NCI-H1694 (cell line): Measurements from ENCODE around the gene JAK1.

Source experiments
- DNase-seq: peaks from one replicate; lab custom pipeline; 2025; lab: John Stamatoyannopoulos, UW

JAK1 gene

GRCh38 chr1:64864018-64864940 is 102.1 kb downstream of the JAK1 start:
- DNase-seq: no peak

- DNase-seq: no peak
Measured at GRCh38 chr1:64861611-64862010, 104.7 kb downstream of the JAK1 start.

- no peak for DNase-seq
Measured at GRCh38 chr1:64857347-64857746, 109.0 kb downstream of the JAK1 start.

- peak; percentile 91 for DNase-seq
Measured at GRCh38 chr1:64856553-64856952, 109.8 kb downstream of the JAK1 start.

GRCh38 chr1:64855557-64855956 is 110.8 kb downstream of the JAK1 start:
- no peak for DNase-seq

GRCh38 chr1:64854674-64855073 is 111.7 kb downstream of the JAK1 start:
- no peak for DNase-seq

DNA sequence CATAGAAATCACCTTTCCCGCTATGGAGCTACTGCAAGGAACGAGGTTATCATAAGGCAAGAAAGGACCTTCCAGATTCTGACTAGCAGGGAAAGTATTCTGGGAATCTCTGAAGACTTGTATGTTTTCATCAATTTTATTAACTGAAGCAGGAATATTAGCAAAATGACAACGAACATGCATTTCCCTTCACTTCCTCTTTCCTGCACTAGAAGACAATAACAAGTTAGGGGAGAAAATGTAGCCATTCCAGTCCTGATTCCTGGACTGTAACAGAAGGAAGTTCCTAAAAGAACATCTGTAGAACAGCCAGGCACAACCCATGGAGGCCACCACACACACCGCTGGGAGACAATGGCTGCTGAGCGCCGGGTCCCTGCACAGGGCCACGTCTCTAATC is 114.7 kb downstream of the JAK1 start:
- DNase-seq: no peak

DNA sequence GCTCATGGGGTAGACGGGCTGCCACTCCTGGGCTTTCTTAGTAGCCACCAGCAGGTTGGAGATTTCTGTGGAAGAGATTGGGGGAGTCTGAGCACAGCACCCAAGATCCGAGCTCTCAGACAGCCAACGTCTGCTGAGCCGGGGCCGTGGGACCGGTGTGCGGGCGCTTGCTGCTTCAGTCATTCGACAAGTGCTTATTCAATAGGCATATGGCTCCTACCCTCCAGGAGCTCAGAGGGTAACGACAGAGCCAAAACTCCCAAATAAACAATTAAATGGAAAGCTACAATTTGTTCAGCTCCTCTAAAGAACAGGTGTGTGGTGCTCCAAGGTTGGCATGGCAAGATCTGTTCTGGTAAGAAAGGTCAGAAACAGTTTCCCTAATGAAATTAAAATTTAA is 115.5 kb downstream of the JAK1 start:
- peak; percentile 12 for DNase-seq

GRCh38 chr1:64849942-64850341 is 116.4 kb downstream of the JAK1 start:
- DNase-seq: no peak

DNA sequence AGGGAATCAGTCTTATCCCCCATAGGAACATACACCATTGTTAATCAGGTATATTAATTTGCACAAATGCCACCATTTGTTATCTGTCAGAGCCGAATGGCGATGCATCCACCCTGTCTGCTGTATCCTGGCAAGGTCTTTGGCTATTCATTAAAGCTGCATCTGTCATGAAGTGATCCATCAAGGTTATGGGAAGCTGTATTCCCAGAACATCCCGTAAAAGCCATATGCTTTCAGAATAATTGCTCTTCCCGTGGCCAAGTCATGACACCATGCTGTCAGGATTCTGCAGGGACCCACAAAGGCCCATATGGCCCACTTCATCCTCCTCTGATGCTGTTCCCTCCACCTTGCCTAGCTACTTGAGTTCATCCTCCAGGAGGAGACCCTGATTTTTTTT is 117.5 kb downstream of the JAK1 start:
- DNase-seq: peak; percentile 98

- DNase-seq: peak; percentile 89
Measured at GRCh38 chr1:64848136-64848535, 118.2 kb downstream of the JAK1 start.

GRCh38 chr1:64847666-64848065 is 118.7 kb downstream of the JAK1 start:
- DNase-seq: no peak

DNA sequence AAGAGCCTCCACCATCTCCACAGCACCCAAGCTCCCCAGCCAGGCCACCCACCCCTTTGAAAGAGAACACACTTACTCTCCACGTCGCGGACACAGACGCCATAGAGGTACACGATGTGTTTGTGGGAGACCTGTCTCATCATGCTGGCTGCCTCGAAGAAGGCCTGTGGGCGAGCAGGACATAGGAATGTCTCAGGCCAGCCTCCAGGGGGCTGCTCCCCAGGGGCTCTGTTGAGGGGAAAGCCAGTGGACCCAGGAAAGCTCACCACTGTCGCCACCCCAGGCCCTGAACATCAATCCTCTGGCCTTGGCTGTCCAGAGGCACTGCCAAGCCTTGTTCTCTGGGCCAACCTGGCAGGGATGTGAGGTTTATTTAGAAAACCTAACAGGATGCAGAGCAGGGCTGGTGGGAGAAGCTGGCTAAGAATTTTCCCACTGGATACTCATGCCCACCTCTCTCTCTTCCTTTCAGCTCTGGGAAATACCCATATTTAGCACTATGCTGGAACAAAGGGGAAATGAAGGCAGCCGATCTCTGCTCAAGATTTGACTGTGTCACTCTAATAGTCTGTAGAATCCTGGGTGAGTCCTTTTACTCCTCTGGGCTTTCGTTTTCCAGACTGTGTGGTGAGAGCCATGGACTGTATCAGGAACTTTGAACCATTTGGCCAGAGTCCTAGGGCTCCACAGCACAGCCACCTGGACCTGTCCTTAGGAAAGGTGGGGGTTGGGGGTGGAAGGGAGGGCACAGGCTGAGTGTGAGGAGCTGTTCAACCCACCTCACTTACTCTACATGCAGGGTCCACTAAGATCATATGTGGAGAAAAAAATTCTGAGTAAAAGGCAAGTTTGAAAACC is 119.5 kb downstream of the JAK1 start:
- no peak for DNase-seq

GRCh38 chr1:64845831-64846425 is 120.4 kb downstream of the JAK1 start:
- no peak for DNase-seq

- no peak for DNase-seq
Measured at GRCh38 chr1:64844609-64845008, 121.7 kb downstream of the JAK1 start.

GRCh38 chr1:64844175-64844574 is 122.2 kb downstream of the JAK1 start:
- no peak for DNase-seq

DNA sequence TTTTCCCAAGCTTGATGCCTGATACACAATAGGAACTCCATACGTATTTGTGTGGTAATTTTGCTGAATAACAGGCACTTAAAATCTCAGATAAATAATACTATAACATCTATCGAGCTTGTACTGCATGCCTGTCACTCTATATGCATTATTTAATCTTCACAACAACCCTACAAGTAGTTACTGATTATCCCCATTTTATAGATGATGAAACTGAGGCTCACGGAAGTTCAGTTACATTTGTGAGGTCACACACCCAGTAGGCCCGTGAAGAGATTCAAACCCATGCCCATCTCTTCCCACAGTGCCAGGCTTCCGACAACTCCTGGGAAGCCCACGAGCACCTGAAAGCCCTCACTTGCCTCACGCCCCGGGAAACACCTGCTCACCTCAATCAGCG is 122.7 kb downstream of the JAK1 start:
- DNase-seq: no peak

DNA sequence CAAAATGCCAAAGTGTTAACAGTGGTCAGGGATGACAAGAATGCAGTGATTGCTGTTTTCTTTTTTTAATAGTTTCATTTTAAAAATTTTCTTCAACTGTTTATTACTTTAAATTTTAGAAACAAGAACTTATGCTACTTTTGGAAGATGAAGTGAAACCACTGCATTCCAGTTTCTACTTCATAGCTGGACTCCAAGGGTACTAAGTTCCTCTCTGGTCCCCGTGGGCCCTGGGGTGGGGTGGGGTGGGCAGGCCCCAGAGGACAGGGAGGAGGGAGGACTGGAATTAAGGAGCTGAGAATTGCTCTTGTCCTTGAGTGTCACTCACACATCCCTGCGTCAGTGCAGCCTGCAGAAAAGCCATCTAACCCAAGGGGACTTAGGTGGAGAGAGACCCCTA is 124.1 kb downstream of the JAK1 start:
- DNase-seq: no peak

DNA sequence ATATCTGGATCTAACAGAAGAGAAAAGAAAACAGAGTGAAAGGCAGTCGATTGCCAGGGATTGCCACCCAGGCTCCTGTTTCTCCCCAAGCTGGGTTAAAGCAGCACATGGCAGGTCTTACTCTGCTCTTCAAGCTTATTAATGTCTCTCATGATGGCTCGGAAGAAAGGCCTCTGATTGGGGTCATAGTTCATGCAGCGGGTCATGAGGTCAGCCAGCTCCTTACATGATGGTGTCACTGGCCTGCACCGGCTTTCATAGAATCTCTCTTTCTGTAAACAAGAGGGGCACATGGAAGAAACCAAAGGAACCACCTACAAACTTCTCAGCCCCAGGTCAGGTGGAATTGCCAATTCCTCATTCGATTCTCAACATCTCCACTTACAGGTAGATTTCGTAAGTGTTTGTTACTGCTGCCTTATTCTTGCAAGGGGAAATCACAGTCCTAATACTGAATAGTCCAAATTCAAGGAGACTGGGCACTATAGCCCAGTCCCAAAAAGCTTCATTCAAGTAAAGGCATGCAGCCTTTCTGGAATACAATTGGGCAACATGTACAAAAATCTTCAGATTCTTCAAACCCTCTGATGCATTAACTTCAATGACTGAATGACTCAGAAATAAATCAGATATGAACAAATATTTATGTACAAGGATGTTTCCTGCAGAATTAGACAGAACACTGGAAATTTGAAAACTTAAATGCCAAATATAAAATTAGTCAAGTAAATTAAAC is 124.9 kb downstream of the JAK1 start:
- no peak for DNase-seq

- DNase-seq: no peak
Measured at GRCh38 chr1:64839732-64840405, 126.5 kb downstream of the JAK1 start.

- DNase-seq: no peak
Measured at GRCh38 chr1:64839261-64839660, 127.1 kb downstream of the JAK1 start.
